HG02840 (cell line): Measurements from ENCODE around the gene TANC1.

ENCODE experiments used
- ATAC-seq: cut with Tn5 transposase; IDR thresholded peaks from one replicate; pipeline ENCODE4 v1.9.1; 2021; ENCODE audit warnings: mild to moderate bottlenecking, moderate library complexity, moderate number of reproducible peaks; ENCODE audit not compliant: unreplicated experiment, low FRiP score

Gene TANC1

GRCh38 chr2:158968396-158969161 is at the start of gene TANC1:
TSS of gene TANC1 (plus strand) at chr2:158968640. CDS start at chr2:159065911, 97,271 bp downstream.
- peak; percentile 73 for ATAC-seq

- no peak for ATAC-seq
Observed at GRCh38 chr2:158921599-158922408, 46.6 kb upstream of the TANC1 start.

- ATAC-seq: no peak
Observed at GRCh38 chr2:158922601-158923000, 45.8 kb upstream of the TANC1 start.

GRCh38 chr2:158923180-158923594 is 45.3 kb upstream of the TANC1 start:
- no peak for ATAC-seq

GRCh38 chr2:158923641-158924040 is 44.8 kb upstream of the TANC1 start:
- ATAC-seq: no peak

GRCh38 chr2:158926478-158926948 is 41.9 kb upstream of the TANC1 start:
- ATAC-seq: no peak

- ATAC-seq: no peak
Observed at GRCh38 chr2:158928515-158928914, 39.9 kb upstream of the TANC1 start.

- no peak for ATAC-seq
Observed at GRCh38 chr2:158928965-158929364, 39.5 kb upstream of the TANC1 start.

GRCh38 chr2:158931572-158931971 is 36.9 kb upstream of the TANC1 start:
- no peak for ATAC-seq

- ATAC-seq: no peak
Observed at GRCh38 chr2:158932131-158932645, 36.3 kb upstream of the TANC1 start.

- ATAC-seq: no peak
Observed at GRCh38 chr2:158934170-158934569, 34.3 kb upstream of the TANC1 start.

- no peak for ATAC-seq
Observed at GRCh38 chr2:158935617-158936016, 32.8 kb upstream of the TANC1 start.

- ATAC-seq: no peak
Observed at GRCh38 chr2:158936978-158937377, 31.5 kb upstream of the TANC1 start.

GRCh38 chr2:158940356-158940755 is 28.1 kb upstream of the TANC1 start:
- no peak for ATAC-seq

GRCh38 chr2:158943973-158944372 is 24.5 kb upstream of the TANC1 start:
- no peak for ATAC-seq

- no peak for ATAC-seq
Observed at GRCh38 chr2:158948964-158949699, 19.3 kb upstream of the TANC1 start.

- no peak for ATAC-seq
Observed at GRCh38 chr2:158953454-158953853, 15.0 kb upstream of the TANC1 start.

GRCh38 chr2:158953926-158954763 is 14.3 kb upstream of the TANC1 start:
- ATAC-seq: no peak

- ATAC-seq: no peak
Observed at GRCh38 chr2:158955842-158956365, 12.5 kb upstream of the TANC1 start.
